ENCODE measurements around the gene ILK.

ILK gene

GRCh38 chr11:6646071-6646470 is 42.5 kb downstream of the ILK start:
- DNase-seq (ENCODE audit: low read depth in 1 of 2, low spot score in 1 of 2): no peak
- in situ Hi-C loops (cut with HindIII; ENCODE audit: low pct_unique_long_range_greater_than_20kb, low sequenced_read_pairs): no loop called here
- no peak for TF ChIP-seq JUND (IDR thresholded peaks at IDR 0.05; ENCODE audit: low read depth)

- DNase-seq (ENCODE audit: low read depth in 1 of 2, low spot score in 1 of 2): no peak
- TF ChIP-seq JUND (IDR thresholded peaks at IDR 0.05; ENCODE audit: low read depth): no peak
- in situ Hi-C loops (cut with HindIII; ENCODE audit: low pct_unique_long_range_greater_than_20kb, low sequenced_read_pairs): no loop called here
Measured at GRCh38 chr11:6646576-6646917, 43.0 kb downstream of the ILK start.

DNA sequence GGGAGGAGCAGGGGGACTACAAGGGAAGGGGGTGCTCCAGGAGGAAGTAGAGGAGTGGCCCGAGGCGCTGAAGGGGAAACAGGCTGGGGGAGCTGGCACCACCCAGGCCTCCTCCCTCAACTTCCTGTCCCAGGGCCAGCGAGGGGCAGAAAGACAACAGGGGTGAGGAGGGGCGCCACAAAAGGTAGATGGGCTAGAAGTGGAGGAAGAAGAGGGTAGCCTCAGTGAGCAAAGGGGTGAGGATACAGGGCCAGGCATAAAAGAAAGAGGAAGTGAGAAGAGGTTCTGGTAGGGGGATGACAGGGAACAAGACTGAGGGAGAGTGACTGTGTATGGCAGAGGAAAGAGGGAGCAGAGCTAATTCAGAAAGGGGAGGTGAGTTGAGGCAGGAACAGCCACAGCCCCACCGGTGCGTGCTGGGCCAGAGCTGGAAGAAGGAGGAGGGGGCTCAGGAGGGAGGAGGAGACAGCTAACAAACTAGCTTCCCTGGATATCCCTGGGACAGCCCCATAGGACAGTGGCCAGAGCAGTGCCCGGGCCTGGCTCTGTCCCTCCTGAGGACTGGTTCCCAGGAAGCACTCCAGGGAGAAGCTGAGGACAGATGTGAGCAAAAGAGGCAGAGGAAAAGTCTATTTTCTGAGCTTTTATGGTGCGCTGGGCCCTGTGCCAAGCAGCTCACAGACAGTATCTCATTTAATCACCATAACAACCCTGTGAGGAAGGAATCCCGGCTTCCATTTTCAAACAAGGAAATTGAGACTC is 43.5 kb downstream of the ILK start:
- no peak for TF ChIP-seq JUND (IDR thresholded peaks at IDR 0.05; ENCODE audit: low read depth)
- in situ Hi-C loops (cut with HindIII; ENCODE audit: low pct_unique_long_range_greater_than_20kb, low sequenced_read_pairs): no loop called here
- no peak for DNase-seq (ENCODE audit: low read depth in 1 of 2, low spot score in 1 of 2)

DNA sequence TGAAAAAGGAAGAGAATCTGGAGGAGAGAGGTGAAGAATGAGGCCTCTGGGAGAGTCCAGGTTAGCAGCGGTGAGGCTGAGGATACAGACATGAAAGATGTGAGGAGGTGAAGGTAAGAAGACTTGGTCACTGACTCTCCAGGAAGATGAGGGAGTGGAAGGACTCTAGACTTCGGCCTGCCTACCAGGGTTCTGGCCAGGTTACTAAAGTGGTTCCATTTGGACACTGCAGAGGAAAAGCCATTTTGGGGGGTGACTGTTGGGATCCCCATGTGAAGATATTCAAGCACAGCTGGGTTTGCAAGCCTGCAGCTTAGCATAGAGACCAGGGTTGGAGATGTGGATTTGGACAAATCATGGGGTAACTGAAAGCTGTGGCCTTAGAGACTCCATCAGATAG is 44.3 kb downstream of the ILK start:
- in situ Hi-C loops (cut with HindIII; ENCODE audit: low pct_unique_long_range_greater_than_20kb, low sequenced_read_pairs): no loop called here

GRCh38 chr11:6648501-6648900 is 44.9 kb downstream of the ILK start:
- in situ Hi-C loops (cut with HindIII; ENCODE audit: low pct_unique_long_range_greater_than_20kb, low sequenced_read_pairs): no loop called here
- no peak for DNase-seq (ENCODE audit: low read depth in 1 of 2, low spot score in 1 of 2)
- TF ChIP-seq JUND (IDR thresholded peaks at IDR 0.05; ENCODE audit: low read depth): no peak

More for the DNA sequence above, 44.3 kb downstream of the ILK start:
- no peak for TF ChIP-seq JUND (IDR thresholded peaks at IDR 0.05; ENCODE audit: low read depth)
- no peak for DNase-seq (ENCODE audit: low read depth in 1 of 2, low spot score in 1 of 2)

DNA sequence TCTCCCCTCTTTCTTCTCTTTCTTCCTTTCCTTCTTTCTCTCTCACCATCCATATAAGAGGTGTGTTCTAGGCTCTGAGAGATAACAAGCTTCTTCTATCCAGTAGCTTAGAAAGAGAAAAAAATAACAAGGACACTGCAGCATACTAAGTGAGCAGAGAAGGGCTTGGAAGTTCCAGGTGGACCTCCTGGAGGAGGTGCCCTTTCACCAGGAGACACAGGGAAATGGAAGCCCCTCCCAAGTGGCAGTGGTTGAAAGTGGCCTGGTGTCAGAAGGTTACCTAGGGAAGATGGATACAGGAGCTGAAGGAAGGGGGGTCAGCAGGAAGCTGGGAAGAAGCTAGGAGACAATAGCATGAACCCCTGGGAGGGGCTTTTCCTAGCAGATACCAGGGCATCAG is 46.5 kb downstream of the ILK start:
- in situ Hi-C loops (cut with HindIII; ENCODE audit: low pct_unique_long_range_greater_than_20kb, low sequenced_read_pairs): no loop called here
- TF ChIP-seq JUND (IDR thresholded peaks at IDR 0.05; ENCODE audit: low read depth): no peak
- DNase-seq (ENCODE audit: low read depth in 1 of 2, low spot score in 1 of 2): no peak

DNA sequence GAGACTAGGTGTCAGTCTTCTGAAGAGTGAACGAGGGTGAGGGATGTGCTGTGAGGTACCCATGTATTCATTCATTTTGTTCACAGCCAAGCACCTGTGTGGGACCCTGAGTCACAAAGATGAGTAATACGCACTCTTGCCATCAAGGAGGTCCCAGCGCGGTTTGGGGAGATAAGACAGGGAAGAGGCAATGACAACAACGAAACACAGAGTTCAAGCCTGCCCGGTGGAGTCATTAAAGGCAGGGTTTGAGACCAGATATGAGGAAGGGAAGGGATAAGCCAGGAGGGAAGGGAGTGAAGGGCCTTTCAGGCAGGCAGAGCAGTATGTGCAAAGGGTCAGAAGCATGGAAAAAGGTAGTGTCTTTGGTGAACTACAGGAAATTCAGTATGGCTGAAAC is 47.4 kb downstream of the ILK start:
- in situ Hi-C loops (cut with HindIII; ENCODE audit: low pct_unique_long_range_greater_than_20kb, low sequenced_read_pairs): no loop called here
- TF ChIP-seq JUND (IDR thresholded peaks at IDR 0.05; ENCODE audit: low read depth): no peak
- no peak for DNase-seq (ENCODE audit: low read depth in 1 of 2, low spot score in 1 of 2)

GRCh38 chr11:6652182-6652581 is 48.6 kb downstream of the ILK start:
- no peak for TF ChIP-seq JUND (IDR thresholded peaks at IDR 0.05; ENCODE audit: low read depth)
- no peak for DNase-seq (ENCODE audit: low read depth in 1 of 2, low spot score in 1 of 2)
- in situ Hi-C loops (cut with HindIII; ENCODE audit: low pct_unique_long_range_greater_than_20kb, low sequenced_read_pairs): no loop called here

- in situ Hi-C loops (cut with HindIII; ENCODE audit: low pct_unique_long_range_greater_than_20kb, low sequenced_read_pairs): no loop called here
- no peak for TF ChIP-seq JUND (IDR thresholded peaks at IDR 0.05; ENCODE audit: low read depth)
- no peak for DNase-seq (ENCODE audit: low read depth in 1 of 2, low spot score in 1 of 2)
Measured at GRCh38 chr11:6653097-6653496, 49.5 kb downstream of the ILK start.

- no peak for TF ChIP-seq JUND (IDR thresholded peaks at IDR 0.05; ENCODE audit: low read depth)
- DNase-seq (ENCODE audit: low read depth in 1 of 2, low spot score in 1 of 2): no peak
- in situ Hi-C loops (cut with HindIII; ENCODE audit: low pct_unique_long_range_greater_than_20kb, low sequenced_read_pairs): no loop called here
Measured at GRCh38 chr11:6653656-6654055, 50.1 kb downstream of the ILK start.

DNA sequence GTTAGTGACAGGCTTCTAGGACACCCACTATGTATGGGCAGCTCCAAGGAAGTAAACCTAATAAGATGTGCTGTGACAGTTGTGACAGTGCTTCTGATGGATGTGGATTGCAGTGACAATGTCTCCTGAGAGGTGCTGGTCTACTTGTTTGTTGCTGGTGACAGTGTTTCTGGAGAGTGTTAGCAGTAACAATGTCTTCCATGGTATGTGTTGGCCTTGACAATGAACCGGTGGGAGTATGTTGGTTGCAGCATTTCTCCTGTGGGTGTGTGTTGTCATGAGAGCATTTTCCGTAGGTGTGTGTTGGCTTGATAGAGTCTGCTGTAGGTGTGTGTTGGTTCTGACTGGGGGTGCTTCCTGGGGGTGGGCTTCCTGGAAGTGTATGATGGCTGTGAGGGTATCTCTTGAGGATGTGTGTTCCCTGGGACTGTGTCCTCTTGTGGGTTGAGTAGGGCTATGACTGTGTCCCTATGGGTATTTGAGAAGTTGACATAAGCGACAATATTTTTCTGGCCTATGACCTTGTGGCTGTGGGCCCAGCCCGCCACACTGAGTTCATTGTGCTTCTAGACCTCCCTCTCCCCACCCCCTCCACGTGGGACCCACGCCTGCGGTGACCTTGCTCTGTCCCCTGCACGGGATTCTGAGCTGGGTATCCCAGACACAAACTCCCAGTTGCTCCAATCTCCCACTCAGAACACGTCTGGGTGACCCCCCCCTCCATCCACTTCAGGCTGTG is 50.9 kb downstream of the ILK start:
- TF ChIP-seq JUND (IDR thresholded peaks at IDR 0.05; ENCODE audit: low read depth): no peak
- DNase-seq (ENCODE audit: low read depth in 1 of 2, low spot score in 1 of 2): no peak
- in situ Hi-C loops (cut with HindIII; ENCODE audit: low pct_unique_long_range_greater_than_20kb, low sequenced_read_pairs): no loop called here

DNA sequence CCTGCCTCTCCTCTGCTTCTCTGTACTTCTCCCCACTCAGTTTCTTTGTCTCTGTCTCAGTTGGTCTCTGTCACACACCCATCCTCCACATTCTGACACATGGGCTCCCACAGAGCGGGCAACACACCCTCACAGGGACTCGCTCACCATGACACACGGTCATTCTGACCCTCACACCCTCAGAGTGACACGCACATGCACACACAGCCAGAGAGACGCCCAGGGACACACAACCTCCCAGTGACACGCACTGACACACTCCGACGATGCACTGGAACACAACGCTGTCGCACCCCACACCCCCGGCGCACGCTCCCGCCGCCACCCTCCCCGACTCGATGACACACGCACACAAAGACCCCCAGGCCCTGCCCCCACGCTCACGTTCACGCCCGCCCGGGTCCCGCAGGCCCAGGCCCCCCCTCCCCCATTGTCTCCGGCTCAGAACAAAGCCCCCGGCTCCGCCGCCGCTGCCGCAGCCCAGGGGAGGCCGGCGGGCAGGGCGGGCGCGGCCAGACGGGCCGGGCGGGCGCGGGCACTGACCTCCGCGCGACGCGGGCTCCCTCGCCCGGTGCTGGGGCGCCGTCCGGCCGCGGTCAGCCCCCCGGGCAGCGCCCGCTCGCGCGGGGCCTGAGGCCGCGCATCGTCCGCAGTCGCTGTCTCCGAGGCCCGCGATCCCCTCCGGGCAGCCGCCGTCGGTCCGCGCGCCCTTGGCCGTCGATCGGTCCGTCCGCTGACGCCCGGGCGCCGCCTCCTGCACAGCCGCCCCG is 51.6 kb downstream of the ILK start:
- no peak for DNase-seq (ENCODE audit: low read depth in 1 of 2, low spot score in 1 of 2)
- TF ChIP-seq JUND (IDR thresholded peaks at IDR 0.05; ENCODE audit: low read depth): no peak
- in situ Hi-C loops (cut with HindIII; ENCODE audit: low pct_unique_long_range_greater_than_20kb, low sequenced_read_pairs): no loop called here

All from T47D (cell line).